Islet precursor cell (in vitro differentiated cells): ENCODE measurements around the gene ADAT2.
A peak's percentile ranks its signal among the peaks of the same experiment; 100 is the strongest.

Experiments
- DNase-seq: peaks from one replicate; pipeline ENCODE4 v3.0.0-alpha.2; 2018

The ADAT2 gene

DNA sequence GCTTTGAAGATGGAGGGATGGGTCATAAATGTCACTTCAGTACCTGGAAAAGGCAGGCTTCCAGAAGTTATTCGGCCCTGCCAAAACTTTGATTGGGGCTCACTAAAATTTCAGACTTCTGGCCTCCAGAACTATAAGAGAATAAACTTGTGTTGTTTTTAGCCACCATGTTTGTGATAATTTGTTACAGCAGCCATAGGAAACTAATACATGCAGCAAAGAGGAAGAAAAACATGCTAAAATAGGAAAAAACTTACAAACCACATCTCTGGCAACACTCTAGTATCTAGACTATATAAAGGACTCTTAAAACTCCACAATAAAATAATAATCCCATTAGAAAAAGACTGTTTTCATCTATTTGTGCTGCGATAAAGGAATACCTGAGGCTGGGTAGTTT is 9.5 kb downstream of the ADAT2 start:
- no peak for DNase-seq

DNA sequence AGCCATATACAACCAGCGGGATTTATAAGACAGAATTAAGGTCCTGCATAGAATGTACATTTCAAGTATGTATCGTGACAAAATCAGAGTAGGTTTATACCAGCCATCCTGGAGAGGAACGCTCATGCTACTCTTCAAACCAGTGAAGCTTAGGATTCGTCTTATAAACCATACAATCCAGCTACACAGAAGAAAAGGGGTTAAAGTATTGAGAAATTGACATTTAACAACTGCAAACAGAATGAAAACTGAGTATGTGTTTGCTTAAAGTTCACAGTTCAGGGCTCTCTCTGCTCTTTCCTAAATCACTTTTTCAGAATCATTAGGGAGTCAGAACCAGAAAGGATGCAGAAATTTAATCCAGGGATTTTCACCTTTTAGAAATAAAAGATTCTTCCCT is 17.9 kb downstream of the ADAT2 start:
- DNase-seq: no peak

DNA sequence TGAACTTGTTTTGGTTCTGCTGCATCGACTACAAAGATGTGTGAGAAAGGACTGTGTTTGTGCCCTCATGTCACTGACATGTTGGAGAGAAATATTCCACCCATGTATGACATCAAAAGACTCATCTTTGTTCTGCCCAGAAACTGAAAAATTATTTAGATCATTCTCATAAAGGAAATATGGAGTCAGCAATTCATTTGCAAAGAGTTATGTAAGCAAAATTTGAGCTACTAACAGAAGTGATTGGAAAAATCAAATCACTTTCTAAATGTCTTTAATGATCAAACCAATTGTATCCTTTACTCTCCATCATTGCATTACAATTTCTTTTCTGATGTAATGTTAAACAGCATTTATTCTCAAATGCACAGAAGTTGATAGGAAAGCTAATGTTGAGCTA is 19.3 kb downstream of the ADAT2 start:
- no peak for DNase-seq

DNA sequence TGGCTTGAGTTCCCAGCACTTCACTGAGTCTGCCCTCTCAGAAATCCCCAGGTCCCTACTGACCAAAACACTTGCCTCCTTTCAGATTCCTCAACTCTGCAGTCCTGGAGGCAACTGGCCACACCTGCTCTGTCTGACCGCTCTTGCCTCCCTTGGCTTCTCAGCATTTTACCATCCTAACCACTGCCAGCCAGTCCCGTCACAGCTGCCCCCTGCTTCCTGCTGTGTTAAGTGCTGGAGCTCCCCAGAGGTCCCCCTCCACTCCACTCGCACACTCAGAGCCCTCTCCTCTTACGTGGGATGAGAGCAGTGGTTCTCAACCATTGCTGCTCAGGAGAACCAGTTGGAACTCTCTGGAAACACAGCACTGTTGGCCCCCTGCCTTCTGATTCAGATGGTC is 20.5 kb downstream of the ADAT2 start:
- DNase-seq: no peak

DNA sequence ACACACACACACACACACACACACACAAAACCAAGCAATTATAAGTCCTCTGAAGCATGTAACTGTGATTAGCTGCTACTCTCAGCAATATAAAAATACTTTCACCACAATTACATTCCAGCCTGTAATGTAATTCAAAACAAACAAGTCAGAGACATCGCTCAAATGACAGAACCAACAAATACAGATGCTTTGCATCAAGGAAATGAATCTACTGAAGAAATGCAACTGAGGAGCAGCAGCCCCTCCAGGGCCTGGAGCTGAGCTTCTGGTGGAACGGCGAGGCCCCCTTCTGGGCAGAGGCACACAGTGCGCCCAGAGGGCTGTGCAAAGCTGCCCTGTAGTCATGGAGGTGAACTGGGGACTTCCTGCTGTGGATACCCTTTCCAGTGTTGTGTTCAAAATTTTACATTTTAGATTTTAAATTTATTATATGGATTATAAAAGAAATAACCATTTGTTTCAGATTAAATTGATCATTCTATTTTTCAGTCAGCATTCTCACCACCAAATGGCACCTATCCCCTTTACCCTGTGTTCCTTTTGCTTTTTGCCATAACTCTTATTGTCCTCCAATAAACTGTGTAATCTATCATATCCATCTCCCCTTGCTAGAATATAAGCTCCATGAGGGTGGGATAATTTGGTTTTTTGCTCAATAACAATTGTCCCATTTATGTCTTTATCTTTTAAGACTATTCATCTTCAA is 23.2 kb downstream of the ADAT2 start:
- peak; percentile 87 for DNase-seq

DNA sequence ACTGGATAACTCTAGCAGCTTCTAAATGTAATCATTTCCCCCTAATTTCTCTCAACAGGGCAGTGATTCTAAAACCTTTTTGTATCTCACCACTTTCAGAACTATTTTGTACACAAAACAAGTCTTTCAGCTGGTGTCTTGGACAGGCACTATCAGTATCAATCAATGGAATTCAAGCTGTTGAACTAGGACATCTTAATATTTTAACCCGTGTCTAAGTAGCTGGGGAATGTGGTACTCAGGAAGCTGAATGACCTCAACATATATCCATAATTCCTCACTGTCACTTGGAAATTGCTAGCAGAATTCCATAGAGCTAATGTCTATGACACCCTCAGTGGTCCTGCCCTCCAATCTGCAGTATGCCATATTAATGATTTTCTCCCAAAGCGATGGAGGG is 24.5 kb downstream of the ADAT2 start:
- no peak for DNase-seq

DNA sequence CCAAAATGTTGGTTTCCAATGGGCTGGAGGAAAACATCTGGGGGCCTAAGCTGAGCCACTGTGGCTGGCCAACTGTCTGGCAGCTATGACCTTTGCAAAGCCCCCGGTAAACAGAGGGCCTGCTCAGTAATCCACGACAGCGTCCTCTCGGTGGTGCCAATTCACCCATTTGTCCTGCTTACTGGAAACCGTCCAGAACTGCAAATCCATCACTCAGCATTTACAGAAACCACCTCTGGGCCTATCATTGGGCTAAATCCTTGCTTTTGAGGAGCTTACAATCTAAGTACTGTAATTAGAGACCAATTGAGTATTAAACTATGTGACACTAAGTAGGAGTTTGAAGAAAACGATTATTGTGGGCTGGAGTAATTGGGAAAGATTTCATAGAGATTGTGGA is 31.0 kb downstream of the ADAT2 start:
- no peak for DNase-seq

DNA sequence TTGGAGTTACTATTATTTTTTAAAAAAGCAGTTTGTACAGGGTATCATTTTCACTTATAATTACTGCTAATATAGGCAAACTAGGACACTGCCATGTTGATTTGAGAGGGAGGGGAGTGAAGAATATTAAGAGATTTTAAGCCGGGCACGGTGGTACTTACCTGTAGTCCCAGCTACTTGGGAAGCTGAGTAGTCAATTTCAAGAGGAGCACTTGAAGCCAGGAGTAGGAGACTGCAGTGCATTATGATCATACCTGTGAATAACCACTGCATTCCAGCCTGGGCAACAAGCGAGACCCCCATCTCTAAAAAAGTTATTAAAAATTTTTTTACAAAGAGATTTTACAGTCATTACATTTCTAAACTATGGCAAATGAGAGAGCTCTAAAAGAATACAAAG is 35.7 kb downstream of the ADAT2 start:
- no peak for DNase-seq

DNA sequence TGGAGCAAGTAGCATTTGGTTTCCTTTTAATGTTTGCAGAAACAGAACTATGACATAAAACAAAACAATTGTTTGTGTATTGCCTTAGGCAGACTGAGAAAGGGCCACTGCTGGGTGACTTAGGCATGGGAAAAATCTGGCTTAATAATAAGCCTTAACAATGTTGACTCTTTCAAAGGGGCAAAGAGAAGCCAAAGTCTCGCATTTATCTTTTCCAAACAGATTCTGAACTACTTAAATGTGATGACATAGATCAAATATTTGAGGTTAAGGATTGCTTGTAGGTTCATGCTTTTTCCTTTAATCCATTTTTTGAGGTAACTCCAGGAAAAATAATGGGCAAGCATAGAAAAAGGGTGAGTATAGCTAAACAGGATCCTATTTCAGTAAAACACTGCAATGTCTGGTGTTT is 39.6 kb downstream of the ADAT2 start:
- DNase-seq: peak; percentile 15

DNA sequence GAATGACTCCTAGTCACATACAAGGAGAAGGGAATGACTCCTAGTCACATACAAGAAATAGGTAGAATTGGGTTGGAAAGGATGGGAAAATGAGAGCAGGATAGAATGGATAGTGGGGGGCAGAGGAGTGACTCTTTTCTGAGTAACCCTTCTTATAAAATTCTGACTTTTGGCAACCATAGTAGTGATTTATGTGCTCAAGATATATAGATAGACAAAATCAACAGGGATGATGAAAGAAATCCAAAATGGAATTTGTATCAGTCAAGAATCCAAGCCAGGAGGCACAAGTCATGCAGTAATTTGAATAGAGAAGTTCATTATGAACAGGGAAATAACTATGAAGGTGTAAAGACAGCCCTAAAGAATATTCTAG is 41.7 kb downstream of the ADAT2 start:
- DNase-seq: no peak

DNA sequence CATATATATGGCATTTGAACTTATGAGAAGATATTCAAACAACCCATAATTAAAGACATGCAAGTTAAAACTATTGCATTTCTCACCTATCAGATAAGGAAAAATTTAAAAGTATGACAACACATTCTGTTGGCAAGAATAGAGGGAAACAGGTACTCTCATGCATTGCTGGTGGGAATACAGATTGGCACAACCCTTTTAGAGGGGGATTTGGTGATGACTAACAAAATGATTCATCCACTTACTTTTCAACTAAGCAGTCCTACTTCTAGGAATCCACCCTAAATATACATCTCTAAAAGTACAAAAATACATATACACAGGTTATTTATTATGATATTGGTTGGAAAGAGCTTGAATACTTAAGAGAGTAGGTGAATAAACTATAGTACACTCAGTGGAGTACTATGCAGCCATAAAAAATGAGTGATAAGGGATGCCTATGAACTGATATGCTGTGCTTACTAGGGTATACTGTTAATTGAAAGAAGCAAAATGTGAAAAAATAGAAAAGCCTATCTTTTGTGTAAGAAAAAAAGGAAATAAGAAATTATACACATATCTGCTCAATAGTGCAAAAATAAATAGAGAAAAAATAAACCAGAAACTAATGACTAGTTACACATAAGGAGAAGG is 42.2 kb downstream of the ADAT2 start:
- DNase-seq: no peak

DNA sequence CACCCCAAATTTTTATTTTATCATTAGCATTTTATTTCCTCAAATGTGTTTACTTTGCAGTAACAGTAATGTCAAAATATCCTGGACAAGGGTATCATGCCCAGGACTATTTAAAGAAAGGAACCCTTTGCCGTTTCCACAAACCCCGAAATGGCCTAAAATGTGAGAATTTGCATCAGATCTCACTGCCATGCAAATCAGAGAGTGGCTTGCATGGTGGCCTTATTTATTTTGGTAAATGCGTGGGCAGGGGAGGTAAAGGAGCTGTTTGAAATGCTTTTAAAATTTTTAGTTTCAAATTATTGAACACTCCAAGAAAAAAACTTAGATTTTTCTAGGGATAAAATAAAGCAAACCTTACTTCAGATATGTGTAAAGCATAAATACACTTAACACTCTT is 43.8 kb downstream of the ADAT2 start:
- DNase-seq: no peak

DNA sequence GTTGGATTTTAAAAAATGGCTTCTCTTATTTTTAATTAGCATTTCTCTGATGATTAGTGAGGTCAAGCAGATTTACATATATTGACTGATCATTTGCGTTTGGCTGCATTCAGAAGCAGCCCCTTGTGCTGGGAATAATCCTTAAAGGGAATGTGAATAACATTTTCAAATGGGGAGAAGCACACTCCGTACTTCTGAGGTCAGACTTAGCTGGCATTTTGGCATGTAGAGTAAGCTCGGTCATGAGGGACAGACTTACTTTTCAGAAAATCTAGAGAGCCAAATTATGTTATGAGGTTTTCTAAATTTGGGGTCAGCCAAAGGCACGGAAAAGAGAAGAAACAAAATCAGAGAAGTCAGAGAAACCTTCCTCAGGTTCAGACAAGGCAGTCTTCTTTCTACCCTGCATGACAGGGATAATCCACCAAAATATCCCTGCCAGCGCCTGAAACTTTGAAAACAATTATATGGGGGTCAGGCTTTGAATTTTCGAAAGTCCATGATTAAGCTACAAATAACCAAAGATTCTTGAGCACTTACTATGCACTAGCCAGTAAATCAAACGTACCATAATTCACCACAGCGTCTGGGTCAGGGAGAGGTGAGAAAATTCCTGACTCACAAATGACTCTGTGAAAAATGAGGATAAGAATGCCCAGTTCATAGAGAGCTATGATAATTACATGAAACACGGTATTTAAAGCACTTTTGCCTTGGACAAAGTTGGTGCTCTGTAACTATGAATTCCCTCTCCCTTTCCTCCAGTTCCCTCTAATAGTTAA is 44.9 kb downstream of the ADAT2 start:
- peak; percentile 21 for DNase-seq

DNA sequence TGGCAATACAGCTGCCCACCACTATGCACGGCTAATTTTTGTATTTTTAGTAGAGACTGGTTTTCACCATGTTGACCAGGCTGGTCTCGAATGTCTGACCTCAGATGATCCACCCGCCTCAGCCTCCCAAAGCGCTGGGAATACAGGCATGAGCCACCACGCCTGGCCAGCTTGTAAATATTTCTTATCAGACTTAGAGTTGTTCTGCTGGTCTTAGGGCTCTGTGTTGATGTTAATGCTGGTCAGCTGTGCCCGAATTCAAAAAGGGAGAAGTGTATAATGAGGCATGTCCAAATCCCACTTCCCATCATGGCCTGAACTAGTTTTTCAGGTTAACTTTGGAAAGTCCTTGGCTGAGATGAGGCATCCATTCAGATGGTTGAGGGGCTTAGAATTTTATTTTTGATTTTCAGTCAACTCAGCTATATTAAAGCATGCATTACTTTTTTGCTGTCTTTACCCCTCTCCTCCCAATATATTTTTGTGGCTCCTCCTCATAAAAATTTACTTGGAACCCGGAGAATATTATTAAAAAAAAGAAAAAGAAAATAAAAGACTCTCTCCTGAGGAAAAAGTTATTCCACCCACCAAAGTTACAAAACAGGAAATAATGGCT is 47.7 kb downstream of the ADAT2 start:
- peak; percentile 32 for DNase-seq

DNA sequence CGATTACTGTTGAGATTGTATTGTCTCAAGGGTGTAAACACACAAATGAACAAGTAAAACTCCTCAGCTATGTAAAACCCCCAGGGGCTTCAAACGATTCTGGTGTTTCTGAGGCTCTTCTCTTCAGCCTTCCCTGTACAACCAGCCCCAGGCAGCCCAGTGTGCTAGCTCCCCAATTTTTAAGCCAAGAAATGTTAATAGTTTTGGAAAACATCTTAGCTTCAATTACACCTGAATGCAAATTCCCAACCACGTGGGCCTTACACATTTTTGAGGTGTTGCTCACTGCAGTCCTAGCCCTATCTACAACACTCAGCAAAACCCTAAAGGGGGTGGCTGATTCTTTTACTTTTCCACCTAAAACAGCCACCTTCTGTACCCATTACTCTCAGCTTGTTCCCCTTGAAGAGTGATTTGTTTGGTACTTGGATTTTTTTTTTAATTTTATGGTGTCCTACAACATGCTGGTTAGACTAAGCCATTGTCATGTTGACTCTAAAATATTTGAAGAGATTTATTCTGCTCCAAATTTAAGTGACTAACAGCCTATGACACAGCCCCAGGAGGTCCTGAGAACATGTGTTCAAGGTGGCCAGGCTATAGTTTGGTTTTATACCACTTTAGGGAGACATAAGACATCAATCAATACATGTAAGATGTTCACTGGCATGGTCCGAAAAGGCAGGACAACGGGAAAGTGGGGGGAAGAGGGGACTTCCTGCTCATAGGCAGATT is 48.7 kb downstream of the ADAT2 start:
- peak; percentile 64 for DNase-seq

DNA sequence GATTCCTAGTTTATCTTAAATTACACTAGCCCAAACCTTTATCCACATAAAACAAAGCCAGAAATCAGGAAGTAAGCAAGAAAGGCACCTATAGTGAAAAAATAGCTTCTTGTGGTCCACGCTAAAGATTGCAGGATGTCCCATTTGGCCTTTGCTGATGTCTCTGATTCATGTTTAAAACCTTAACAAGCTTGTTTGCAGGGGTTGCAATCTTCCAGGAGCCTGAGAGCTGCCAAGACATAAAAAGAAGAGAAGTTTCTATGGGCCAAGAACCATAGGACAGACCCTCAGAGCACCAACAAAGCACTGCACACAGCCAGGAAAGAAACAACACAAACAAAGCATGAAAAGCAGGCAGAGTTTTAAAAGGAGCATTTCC is 49.4 kb downstream of the ADAT2 start:
- DNase-seq: no peak

DNA sequence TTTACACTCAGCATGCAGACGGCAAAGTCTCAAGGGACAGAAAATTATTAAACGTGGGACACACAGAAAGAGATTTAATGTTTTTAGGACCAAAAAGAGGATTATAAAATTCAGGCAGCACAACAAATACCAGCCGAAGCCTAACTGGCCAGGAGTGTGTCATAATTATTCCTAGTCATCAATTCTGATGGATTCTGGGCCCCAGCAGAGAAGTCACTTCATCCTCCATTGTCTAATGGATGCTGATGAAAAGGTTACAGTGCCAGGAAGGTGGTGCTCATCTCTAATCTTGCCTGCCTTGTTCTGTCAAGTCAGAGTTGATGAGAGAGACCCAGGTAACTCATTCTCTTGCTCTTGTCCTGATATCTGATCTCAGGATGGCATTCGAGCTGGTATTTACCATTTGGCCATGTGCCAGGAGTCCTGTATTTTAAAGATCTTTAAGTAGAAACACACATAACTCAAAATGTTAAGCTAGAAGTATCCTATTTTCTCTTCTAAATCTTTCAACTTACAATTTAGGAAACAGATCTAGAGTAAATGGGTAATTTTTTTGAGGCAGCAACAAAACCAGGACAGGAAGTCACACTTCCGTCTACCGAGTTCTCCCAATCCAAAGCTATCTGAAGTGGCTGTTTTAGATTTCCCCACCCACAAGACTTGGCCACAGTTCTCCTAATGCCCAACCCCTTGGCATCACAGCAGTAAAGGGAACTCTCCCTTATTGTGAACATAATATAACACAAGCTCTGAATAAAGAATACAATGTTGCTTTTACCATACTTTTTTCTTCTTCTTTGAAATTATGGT is 50.0 kb downstream of the ADAT2 start:
- no peak for DNase-seq

DNA sequence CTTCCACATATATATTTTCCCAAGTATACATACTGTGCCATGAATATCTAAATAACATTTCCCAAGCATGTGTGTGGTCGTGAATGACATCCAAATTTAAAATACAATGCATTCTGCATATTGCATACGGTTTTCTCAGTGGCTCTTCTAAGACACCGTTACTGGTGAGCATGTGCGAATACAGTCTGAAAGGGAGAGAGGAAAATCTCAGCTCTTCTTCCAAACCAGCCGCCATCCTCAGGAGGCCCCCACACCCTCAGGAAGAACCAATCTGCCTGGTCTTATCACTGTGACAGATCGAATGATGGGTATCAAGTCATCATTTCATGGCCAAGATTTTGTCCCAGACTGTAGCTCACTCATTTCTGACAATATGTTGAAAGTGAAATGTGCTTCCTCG is 50.7 kb downstream of the ADAT2 start:
- DNase-seq: no peak

DNA sequence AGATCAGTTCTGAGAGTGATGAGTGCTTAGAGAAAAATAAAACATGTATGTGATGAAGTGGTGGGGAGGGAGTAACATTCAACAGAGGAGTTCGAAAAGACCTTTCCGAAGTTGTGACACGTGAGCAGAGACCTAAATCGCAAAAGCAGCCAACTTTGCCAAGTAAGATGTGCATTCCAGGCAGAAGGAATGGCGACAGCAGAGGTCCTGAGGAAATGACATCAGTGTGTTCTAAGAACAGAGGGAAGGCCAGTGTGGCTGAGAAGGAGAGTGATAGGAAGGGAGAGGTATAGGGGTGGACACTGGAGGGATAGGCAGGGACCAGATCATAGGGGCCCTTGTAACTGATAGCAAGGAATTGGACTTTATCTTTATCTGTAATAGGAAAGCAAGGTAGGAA is 51.3 kb downstream of the ADAT2 start:
- DNase-seq: peak; percentile 58

DNA sequence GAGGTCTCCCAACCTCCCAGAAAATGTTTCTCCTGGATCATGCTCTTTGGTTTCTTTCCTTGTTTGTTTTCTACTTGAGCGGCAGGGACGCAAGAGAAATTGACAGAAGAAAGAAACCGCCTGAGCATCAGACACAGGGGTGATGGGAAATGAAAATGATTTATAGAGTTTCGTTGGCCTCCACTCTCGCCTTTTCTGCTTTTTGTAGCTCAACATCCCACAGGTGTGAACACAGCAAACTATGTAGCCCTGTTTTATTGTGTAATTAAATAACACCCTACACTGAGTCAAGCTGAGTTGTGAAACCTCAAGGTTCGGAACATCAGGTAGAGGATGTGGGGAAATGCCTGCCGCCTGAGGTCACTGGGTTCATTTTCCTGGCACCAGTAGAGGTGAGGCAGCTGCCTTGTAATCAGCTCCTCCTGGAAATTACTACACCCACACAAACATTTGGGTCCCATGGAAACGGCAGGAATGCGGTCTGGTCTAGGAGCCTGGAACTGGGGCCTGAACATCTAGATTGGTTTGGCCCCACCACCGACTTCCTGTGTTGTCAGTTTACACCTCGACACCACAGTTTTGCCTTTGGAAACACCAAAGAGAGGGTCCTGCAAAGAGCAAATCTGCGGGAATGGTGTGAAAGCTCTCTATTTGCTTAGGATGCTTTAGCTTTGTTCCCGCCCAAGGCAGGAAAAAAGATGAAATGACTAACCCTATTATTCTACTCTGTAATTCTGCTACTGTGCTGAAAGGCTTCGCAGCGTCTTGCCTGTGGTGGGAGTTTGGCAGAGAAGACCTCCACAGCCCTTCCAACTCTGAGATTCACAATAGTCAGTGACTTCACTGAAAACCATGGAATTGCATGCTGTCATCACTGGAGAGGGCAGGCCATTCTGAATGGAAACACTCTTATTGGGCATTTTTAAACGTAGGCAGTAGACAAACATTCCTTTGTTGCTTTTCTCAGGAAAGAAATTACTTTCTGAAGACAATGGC is 53.0 kb downstream of the ADAT2 start:
- peak; percentile 98 for DNase-seq
